ENCODE measurements around the gene TMCO2. TPM values are rescaled to one million over a fixed set of nuclear protein-coding genes. Genes with fewer than 3 reads are reported as not detected.

TMCO2 gene
- total RNA-seq, 1 experiment from 2014 or later, result not detected

- peak; percentile 97 for TF ChIP-seq MAX (IDR thresholded peaks at IDR 0.05)
- no peak for TF ChIP-seq FOSL1 (IDR thresholded peaks at IDR 0.05; ENCODE audit: low read depth)
- TF ChIP-seq ZBTB33 (IDR thresholded peaks at IDR 0.05; ENCODE audit: extremely low read depth, insufficient replicate concordance, low read length), result peak; percentile 46
- TF ChIP-seq ATF3 (IDR thresholded peaks at IDR 0.05), result no peak
- TF ChIP-seq SRF (IDR thresholded peaks at IDR 0.05; ENCODE audit: low read depth), result peak; percentile 94
- TF ChIP-seq POLR2A (IDR thresholded peaks at IDR 0.05; ENCODE audit: borderline replicate concordance, extremely low read depth, insufficient read depth, insufficient read length), result peak; percentile 63
- TF ChIP-seq REST (IDR thresholded peaks at IDR 0.05; ENCODE audit: low read depth), result no peak
These were observed 10.1 kb downstream of the TMCO2 start, which contains the start of gene ZMPSTE24 (continued) for GRCh38 chr1:40257688-40258444.
